Ascending aorta (tissue), 2 donors: Measurements from ENCODE around the gene FARP1. TPM values are rescaled to one million over a fixed set of nuclear protein-coding genes. Genes with fewer than 3 reads are reported as not detected.

Experiments used
- DNase-seq, 2 donors: peaks; one replicate each; pipeline ENCODE4 v3.0.0-alpha.2; 2019; ENCODE audit warnings: low spot score in 2 of 2
- H3K27ac ChIP-seq, 2 donors: fragments of 200-600 bp; sonication (generic); one replicate each; pipeline ENCODE4 v1.5.1; 2016 to 2017; ENCODE audit warnings: mild to moderate bottlenecking in 1 of 2
- H3K27me3 ChIP-seq: fragments of 200-600 bp; sonication (generic); one replicate; pipeline ENCODE4 v1.5.1; 2017
- H3K36me3 ChIP-seq, 2 donors: fragments of 200-600 bp; sonication (generic); one replicate each; pipeline ENCODE4 v1.5.1; 2016
- H3K4me1 ChIP-seq, 2 donors: fragments of 200-600 bp; sonication (generic); one replicate each; pipeline ENCODE4 v1.5.1; 2016 to 2017; ENCODE audit warnings: mild to moderate bottlenecking in 1 of 2
- H3K4me3 ChIP-seq, 2 donors: fragments of 200-600 bp; sonication (generic); one replicate each; pipeline ENCODE4 v1.5.1; 2016 to 2017; ENCODE audit warnings: mild to moderate bottlenecking in 1 of 2
- H3K9me3 ChIP-seq, 2 donors: fragments of 200-600 bp; sonication (generic); one replicate each; pipeline ENCODE4 v1.5.1; 2016
- intact Hi-C: fragments of 100-400 bp; cut with DNase I; formaldehyde crosslinking; loops from one replicate; pipeline ENCODE4 v1.15.1; 2023
- total RNA-seq: library from RNA; depleted of rRNA; stranded (reverse); fragments of >200 nt; gene quantifications from one replicate; pipeline ENCODE4 v1.1.0, GENCODE V29; 2016
- TF ChIP-seq, protein P1 (sequence below), 3 experiments: fragments of 200-600 bp in 2 of 3; fragments of 450-650 bp in 1 of 3; sonication (generic) in 2 of 3; IDR thresholded peaks; one replicate each; pipeline ENCODE4 v1.5.1; 2016 to 2019; ENCODE audit warnings: antibody characterized with exemption in 3 of 3, mild to moderate bottlenecking in 1 of 3, moderate library complexity in 1 of 3

FARP1 gene
- total RNA-seq, 1 donor from 2014 or later: 80.8 TPM

DNA sequence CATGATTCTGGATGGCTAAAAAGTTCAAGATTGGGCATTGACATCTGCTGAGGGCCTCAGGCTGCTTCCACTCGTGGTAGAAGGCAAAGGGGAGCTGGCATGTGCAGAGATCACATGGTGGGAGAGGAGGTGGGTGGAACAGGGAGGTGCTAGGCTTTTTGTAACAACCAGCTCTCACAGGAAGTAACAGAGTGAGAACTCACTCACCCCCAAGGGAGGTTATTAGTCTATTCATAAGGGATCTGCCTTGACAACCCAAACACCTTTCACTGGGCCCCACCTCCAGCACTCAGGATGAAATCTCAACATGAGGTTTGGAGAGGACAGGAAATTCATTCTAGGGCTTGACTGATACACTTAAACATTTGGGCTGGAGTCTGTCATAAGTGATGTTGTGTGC is 231.9 kb downstream of the FARP1 start:
- no peaks in the 10 kb centered on the region for H3K36me3 ChIP-seq
- TF ChIP-seq, protein P1, sequence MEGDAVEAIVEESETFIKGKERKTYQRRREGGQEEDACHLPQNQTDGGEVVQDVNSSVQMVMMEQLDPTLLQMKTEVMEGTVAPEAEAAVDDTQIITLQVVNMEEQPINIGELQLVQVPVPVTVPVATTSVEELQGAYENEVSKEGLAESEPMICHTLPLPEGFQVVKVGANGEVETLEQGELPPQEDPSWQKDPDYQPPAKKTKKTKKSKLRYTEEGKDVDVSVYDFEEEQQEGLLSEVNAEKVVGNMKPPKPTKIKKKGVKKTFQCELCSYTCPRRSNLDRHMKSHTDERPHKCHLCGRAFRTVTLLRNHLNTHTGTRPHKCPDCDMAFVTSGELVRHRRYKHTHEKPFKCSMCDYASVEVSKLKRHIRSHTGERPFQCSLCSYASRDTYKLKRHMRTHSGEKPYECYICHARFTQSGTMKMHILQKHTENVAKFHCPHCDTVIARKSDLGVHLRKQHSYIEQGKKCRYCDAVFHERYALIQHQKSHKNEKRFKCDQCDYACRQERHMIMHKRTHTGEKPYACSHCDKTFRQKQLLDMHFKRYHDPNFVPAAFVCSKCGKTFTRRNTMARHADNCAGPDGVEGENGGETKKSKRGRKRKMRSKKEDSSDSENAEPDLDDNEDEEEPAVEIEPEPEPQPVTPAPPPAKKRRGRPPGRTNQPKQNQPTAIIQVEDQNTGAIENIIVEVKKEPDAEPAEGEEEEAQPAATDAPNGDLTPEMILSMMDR (IDR thresholded peaks at IDR 0.05): no peak
- intact Hi-C loops: no loop called here
- peaks cover 0 to 4% of the 10 kb centered on the region in 2 donors for H3K4me1 ChIP-seq
- no peak for DNase-seq
- no peaks in the 10 kb centered on the region for H3K27me3 ChIP-seq
- no peak overlapping the region for H3K4me3 ChIP-seq
- peaks cover 0 to 4% of the 10 kb centered on the region in 2 donors for H3K9me3 ChIP-seq
- no peak overlapping the region for H3K27ac ChIP-seq

DNA sequence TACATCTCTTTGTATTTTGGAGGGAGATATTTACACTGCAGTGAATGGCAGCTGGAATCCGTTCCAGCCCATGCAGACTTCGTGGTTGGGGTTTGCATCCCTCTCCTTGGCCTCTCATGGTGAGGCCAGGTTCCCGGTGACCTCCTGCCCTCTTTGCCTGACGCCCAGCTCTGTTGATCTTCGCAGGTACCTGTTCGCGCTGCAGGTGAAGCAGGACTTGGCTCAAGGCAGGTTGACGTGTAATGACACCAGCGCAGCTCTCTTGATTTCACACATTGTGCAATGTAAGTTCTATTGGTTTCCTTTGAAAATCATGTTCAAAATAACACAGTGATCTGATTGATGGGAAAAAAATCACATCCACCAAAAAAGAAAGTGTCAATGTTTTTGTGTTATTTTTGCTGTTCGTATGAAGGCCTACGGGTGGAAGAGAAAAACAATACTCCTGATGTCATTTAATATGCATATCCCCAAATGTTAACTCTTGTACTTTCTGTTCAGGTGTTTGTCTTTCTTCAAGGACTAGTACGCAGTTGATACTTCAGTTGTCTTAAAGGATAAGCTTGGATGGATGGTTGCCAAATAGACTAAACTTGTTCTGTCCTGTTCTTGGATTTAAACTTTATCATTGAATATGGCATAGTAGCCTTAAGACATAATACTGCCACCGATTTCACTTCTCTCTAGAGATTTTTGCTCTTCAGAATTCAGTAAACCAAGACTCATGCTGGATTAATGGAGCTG is 234.9 kb downstream of the FARP1 start:
- no peaks in the 10 kb centered on the region for H3K27me3 ChIP-seq
- no peaks in the 10 kb centered on the region for H3K36me3 ChIP-seq
- H3K27ac ChIP-seq: no peak overlapping the region
- no peak for DNase-seq
- intact Hi-C loops: no loop called here
- peaks cover 0 to 4% of the 10 kb centered on the region in 2 donors for H3K9me3 ChIP-seq
- H3K4me3 ChIP-seq: no peak overlapping the region
- no peaks in the 10 kb centered on the region for H3K4me1 ChIP-seq
- TF ChIP-seq, protein P1 (IDR thresholded peaks at IDR 0.05): no peak

DNA sequence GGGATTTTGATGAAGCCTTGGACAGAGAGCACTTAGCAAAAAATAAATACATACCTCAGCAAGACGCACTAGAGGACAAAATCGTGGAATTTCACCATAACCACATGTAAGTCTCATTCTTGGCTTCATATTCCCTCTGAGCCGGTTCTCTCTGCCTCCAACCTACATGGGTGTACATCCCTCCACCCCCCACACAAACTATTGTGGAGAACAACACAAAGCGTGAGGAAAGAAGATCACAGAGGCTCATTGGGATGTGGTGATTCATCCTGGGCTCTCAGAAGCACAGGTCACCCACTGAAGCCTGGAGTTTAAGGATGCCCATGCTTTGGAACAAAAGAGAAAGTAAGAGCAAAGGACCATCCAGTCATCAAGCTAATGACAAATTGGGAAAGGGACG is 241.8 kb downstream of the FARP1 start:
- Histone ChIP-seq H3K27me3 (no peaks in the 10 kb centered on the region), H3K36me3 (no peaks in the 10 kb centered on the region), H3K9me3 (no peaks in the 10 kb centered on the region), H3K27ac (no peak overlapping the region), H3K4me3 (no peak overlapping the region), H3K4me1 (no peaks in the 10 kb centered on the region)
- no peak for DNase-seq
- TF ChIP-seq, protein P1 (IDR thresholded peaks at IDR 0.05): no peak
- intact Hi-C loops: no loop called here

DNA sequence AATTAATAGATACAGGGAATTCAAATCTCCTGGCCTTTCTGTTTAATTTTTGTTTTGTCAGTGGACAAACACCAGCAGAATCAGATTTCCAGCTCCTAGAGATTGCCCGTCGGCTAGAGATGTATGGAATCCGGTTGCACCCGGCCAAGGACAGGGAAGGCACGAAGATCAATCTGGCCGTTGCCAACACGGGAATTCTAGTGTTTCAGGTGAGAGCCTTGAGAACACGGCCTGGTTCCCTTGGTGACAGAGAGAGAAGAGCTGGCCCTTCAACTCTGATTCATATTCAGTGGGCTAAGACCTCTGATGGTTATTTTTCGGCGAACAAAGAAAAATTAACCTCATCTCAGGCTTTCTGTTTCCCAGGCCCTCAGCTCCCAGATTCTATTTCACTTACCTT is 242.7 kb downstream of the FARP1 start:
- intact Hi-C loops: no loop called here
- Histone ChIP-seq H3K36me3 (no peaks in the 10 kb centered on the region), H3K4me1 (no peaks in the 10 kb centered on the region), H3K9me3 (no peaks in the 10 kb centered on the region), H3K27ac (no peak overlapping the region), H3K4me3 (no peak overlapping the region), H3K27me3 (no peaks in the 10 kb centered on the region)
- DNase-seq: no peak
- TF ChIP-seq, protein P1 (IDR thresholded peaks at IDR 0.05): no peak

DNA sequence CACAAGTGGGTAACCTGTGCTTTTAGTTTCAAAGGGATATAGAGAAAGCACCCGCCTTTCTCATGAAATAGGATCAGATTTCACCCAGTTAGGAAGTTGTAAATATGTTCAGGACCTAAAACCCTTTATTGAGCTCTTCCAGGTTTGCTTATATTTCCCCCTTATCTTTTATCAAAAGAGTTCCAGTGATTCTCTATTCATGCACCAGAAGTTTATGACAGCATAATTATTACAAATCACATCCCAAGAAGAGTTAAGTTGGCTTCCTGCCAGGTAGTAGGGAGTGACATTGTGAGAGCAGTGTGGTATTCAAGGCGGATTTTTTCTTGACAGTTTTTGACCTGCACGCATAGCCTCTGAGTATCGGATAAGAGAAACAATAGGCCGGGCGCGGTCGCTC is 243.7 kb downstream of the FARP1 start:
- TF ChIP-seq, protein P1 (IDR thresholded peaks at IDR 0.05): no peak
- Histone ChIP-seq H3K36me3 (no peaks in the 10 kb centered on the region), H3K27ac (no peak overlapping the region), H3K27me3 (no peaks in the 10 kb centered on the region), H3K4me1 (no peaks in the 10 kb centered on the region), H3K9me3 (no peaks in the 10 kb centered on the region), H3K4me3 (no peak overlapping the region)
- intact Hi-C loops: no loop called here
- no peak for DNase-seq
